Neural cell (in vitro differentiated cells): ENCODE measurements around the gene CTRB2. TPM values are rescaled to one million over a fixed set of nuclear protein-coding genes. Genes with fewer than 3 reads are reported as not detected.
"Not testable (repeated sequence)": the region's sequence is repeated elsewhere in the genome, so short reads cannot be mapped to it uniquely, and the experiment has no call there.

ENCODE experiments used
- H2AFZ ChIP-seq: fragments of 200-600, 300-800 bp; sonication (generic), shearing (Covaris generic); 2 replicates; pipeline ENCODE4 v1.6.0; 2014; ENCODE audit warnings: low read depth, mild to moderate bottlenecking, antibody characterized with exemption, low read length, moderate library complexity
- H3F3A ChIP-seq: fragments of 200-600 bp; shearing (Covaris generic); 2 replicates; pipeline ENCODE4 v1.6.1; 2016; ENCODE audit warnings: mild to moderate bottlenecking, moderate library complexity, mixed read lengths, antibody characterized with exemption, low read length; ENCODE audit not compliant: insufficient read depth, poor library complexity, severe bottlenecking
- H3K27ac ChIP-seq: fragments of 200-600, 300-800 bp; sonication (generic), shearing (Covaris generic); 2 replicates; pipeline ENCODE4 v1.5.1; 2014; ENCODE audit warnings: mild to moderate bottlenecking, low read length, moderate library complexity
- H3K27me3 ChIP-seq: fragments of 300-800, 200-600 bp; sonication (generic), shearing (Covaris generic); 2 replicates; pipeline ENCODE4 v1.6.0; 2014; ENCODE audit warnings: mild to moderate bottlenecking, low read depth, low read length, moderate library complexity; ENCODE audit not compliant: insufficient read depth
- H3K36me3 ChIP-seq: fragments of 300-800, 200-600 bp; sonication (generic), shearing (Covaris generic); 2 replicates; pipeline ENCODE4 v1.5.1; 2014; ENCODE audit warnings: mild to moderate bottlenecking, antibody characterized with exemption, low read length, moderate library complexity; ENCODE audit not compliant: insufficient read depth
- H3K4me2 ChIP-seq: fragments of 300-800, 200-600 bp; sonication (generic), shearing (Covaris generic); 2 replicates; pipeline ENCODE4 v1.6.0; 2014; ENCODE audit warnings: mild to moderate bottlenecking, low read length
- H3K4me3 ChIP-seq: fragments of 300-800, 200-600 bp; sonication (generic), shearing (Covaris generic); 2 replicates; pipeline ENCODE4 v1.5.1; 2014; ENCODE audit warnings: mild to moderate bottlenecking, low read length, moderate library complexity
- H3K79me2 ChIP-seq: fragments of 200-600 bp; shearing (Covaris generic); replicated peaks from 2 replicates; pipeline ENCODE4 v1.6.0; 2014; ENCODE audit warnings: mild to moderate bottlenecking, low read length, moderate library complexity; ENCODE audit not compliant: insufficient read depth
- H3K9ac ChIP-seq: fragments of 300-800, 200-600 bp; sonication (generic), shearing (Covaris generic); 2 replicates; pipeline ENCODE4 v1.6.1; 2016; ENCODE audit warnings: mild to moderate bottlenecking, low read length, mixed read lengths
- H3K9me2 ChIP-seq: fragments of 200-600 bp; shearing (Covaris generic); 2 replicates; pipeline ENCODE4 v1.6.1; 2016; ENCODE audit warnings: mild to moderate bottlenecking, low read length, mixed read lengths; ENCODE audit not compliant: insufficient read depth
- H3K9me3 ChIP-seq: fragments of 200-600, 300-800 bp; sonication (generic), shearing (Covaris generic); 2 replicates; pipeline ENCODE4 v1.6.1; 2016; ENCODE audit warnings: mild to moderate bottlenecking, mixed run types, low read length, moderate library complexity, mixed read lengths
- H4K20me1 ChIP-seq: fragments of 200-600 bp; shearing (Covaris generic); 2 replicates; pipeline ENCODE4 v1.6.1; 2016; ENCODE audit warnings: mild to moderate bottlenecking, mixed run types; ENCODE audit not compliant: insufficient read depth
- EP300 ChIP-seq: fragments of 450-650 bp; conservative IDR thresholded peaks from 2 replicates; pipeline ENCODE4 v1.6.1; 2014; ENCODE audit warnings: antibody characterized with exemption, mild to moderate bottlenecking, moderate library complexity; ENCODE audit not compliant: poor library complexity, severe bottlenecking
- EZH2 ChIP-seq: fragments of 200-600, 300-800 bp; shearing (Covaris generic), sonication (generic); IDR thresholded peaks from 2 replicates; pipeline ENCODE4 v1.6.1; 2014; ENCODE audit warnings: antibody characterized with exemption, low read length, borderline replicate concordance, mild to moderate bottlenecking; ENCODE audit not compliant: insufficient read depth, poor library complexity, severe bottlenecking
- MXI1 ChIP-seq: fragments of 450-650 bp; conservative IDR thresholded peaks from 2 replicates; pipeline ENCODE4 v1.6.1; 2014; ENCODE audit warnings: antibody characterized with exemption, mild to moderate bottlenecking; ENCODE audit not compliant: poor library complexity, severe bottlenecking
- POLR2AphosphoS5 ChIP-seq: IDR thresholded peaks from 2 replicates; pipeline ENCODE4 v1.6.1; 2012
- RAD21 ChIP-seq: fragments of 450-650 bp; conservative IDR thresholded peaks from 2 replicates; pipeline ENCODE4 v1.6.1; 2014; ENCODE audit warnings: antibody characterized with exemption, mild to moderate bottlenecking, moderate library complexity
- SMC3 ChIP-seq: fragments of 450-650 bp; conservative IDR thresholded peaks from 2 replicates; pipeline ENCODE4 v1.6.1; 2014; ENCODE audit warnings: antibody characterized with exemption, mild to moderate bottlenecking, moderate library complexity; ENCODE audit not compliant: poor library complexity
- TAF1 ChIP-seq: IDR thresholded peaks from 2 replicates; pipeline ENCODE4 v1.6.1; 2012; ENCODE audit warnings: low read depth
- polyA plus RNA-seq: library from polyadenylated mRNA; depleted of rRNA; stranded (reverse); fragments of >200 nt; gene quantifications from 2 replicates; pipeline ENCODE4 v1.2.3, GENCODE V29; 2014
- TF ChIP-seq, protein P1 (sequence below): IDR thresholded peaks from 2 replicates; pipeline ENCODE4 v1.6.1; 2012; ENCODE audit warnings: borderline replicate concordance
- TF ChIP-seq, protein P2 (sequence below): fragments of 450-650 bp; IDR thresholded peaks from 2 replicates; pipeline ENCODE4 v1.5.1; 2014; ENCODE audit warnings: antibody characterized with exemption, mild to moderate bottlenecking, moderate library complexity; ENCODE audit not compliant: poor library complexity, severe bottlenecking

CTRB2 gene
- polyA plus RNA-seq, 1 donor from 2014 or later, result not detected

DNA sequence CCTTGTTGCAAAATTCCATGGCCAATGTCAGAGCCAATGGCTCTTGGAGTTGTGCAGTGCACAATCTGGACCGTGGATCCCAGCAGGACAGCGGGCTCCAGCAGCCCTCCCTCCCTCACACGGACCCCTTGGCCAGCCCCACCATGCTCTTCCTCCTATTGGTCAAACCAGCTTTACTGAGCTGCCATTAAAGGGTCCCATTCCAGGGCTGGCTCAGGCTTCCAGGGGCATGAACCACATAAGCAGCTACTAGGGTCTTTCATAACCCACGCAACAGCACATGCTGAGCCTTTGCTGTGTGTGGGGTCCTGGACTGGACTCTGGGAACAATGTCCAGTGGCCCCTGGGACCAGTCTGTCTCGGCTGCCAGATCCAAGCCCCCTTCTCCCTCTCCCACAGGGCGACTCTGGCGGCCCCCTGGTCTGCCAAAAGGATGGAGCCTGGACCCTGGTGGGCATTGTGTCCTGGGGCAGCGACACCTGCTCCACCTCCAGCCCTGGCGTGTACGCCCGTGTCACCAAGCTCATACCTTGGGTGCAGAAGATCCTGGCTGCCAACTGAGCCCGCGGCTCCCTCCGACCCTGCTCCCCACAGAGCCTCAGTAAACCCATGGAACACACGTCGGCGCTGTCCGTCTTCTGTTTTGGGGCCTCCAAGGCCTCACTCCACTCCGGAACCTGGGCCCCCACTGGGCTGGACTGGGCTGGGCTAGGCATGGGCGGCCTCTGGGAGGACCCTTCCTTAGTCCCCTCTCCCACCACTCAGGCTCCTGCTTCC, 17.5 kb upstream of the CTRB2 start:
- H3K79me2 ChIP-seq, result no peaks in the 10 kb centered on the region
- no peak overlapping the region for H3K4me3 ChIP-seq
- no peaks in the 10 kb centered on the region for H3K36me3 ChIP-seq
- TF ChIP-seq TAF1, result no peak
- TF ChIP-seq POLR2AphosphoS5, result no peak
- TF ChIP-seq EP300, result no peak
- TF ChIP-seq SMC3, result no peak
- TF ChIP-seq, protein P1, sequence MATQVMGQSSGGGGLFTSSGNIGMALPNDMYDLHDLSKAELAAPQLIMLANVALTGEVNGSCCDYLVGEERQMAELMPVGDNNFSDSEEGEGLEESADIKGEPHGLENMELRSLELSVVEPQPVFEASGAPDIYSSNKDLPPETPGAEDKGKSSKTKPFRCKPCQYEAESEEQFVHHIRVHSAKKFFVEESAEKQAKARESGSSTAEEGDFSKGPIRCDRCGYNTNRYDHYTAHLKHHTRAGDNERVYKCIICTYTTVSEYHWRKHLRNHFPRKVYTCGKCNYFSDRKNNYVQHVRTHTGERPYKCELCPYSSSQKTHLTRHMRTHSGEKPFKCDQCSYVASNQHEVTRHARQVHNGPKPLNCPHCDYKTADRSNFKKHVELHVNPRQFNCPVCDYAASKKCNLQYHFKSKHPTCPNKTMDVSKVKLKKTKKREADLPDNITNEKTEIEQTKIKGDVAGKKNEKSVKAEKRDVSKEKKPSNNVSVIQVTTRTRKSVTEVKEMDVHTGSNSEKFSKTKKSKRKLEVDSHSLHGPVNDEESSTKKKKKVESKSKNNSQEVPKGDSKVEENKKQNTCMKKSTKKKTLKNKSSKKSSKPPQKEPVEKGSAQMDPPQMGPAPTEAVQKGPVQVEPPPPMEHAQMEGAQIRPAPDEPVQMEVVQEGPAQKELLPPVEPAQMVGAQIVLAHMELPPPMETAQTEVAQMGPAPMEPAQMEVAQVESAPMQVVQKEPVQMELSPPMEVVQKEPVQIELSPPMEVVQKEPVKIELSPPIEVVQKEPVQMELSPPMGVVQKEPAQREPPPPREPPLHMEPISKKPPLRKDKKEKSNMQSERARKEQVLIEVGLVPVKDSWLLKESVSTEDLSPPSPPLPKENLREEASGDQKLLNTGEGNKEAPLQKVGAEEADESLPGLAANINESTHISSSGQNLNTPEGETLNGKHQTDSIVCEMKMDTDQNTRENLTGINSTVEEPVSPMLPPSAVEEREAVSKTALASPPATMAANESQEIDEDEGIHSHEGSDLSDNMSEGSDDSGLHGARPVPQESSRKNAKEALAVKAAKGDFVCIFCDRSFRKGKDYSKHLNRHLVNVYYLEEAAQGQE, result no peak
- TF ChIP-seq MXI1, result no peak
- no peak for TF ChIP-seq RAD21
- TF ChIP-seq, protein P2, sequence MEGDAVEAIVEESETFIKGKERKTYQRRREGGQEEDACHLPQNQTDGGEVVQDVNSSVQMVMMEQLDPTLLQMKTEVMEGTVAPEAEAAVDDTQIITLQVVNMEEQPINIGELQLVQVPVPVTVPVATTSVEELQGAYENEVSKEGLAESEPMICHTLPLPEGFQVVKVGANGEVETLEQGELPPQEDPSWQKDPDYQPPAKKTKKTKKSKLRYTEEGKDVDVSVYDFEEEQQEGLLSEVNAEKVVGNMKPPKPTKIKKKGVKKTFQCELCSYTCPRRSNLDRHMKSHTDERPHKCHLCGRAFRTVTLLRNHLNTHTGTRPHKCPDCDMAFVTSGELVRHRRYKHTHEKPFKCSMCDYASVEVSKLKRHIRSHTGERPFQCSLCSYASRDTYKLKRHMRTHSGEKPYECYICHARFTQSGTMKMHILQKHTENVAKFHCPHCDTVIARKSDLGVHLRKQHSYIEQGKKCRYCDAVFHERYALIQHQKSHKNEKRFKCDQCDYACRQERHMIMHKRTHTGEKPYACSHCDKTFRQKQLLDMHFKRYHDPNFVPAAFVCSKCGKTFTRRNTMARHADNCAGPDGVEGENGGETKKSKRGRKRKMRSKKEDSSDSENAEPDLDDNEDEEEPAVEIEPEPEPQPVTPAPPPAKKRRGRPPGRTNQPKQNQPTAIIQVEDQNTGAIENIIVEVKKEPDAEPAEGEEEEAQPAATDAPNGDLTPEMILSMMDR, result no peak
- TF ChIP-seq EZH2, result no peak
- H3K27ac ChIP-seq, result no peak overlapping the region
- H3F3A ChIP-seq, result no peaks in the 10 kb centered on the region
- no peak overlapping the region for H3K4me2 ChIP-seq
- no peaks in the 10 kb centered on the region for H4K20me1 ChIP-seq
- H3K27me3 ChIP-seq, result no peaks in the 10 kb centered on the region
- H3K9ac ChIP-seq, result no peak overlapping the region
- no peaks in the 10 kb centered on the region for H3K9me2 ChIP-seq
- no peaks in the 10 kb centered on the region for H3K9me3 ChIP-seq
- H2AFZ ChIP-seq, result no peak overlapping the region

- H3K9ac ChIP-seq, H3K36me3 ChIP-seq, H3K4me2 ChIP-seq, H3F3A ChIP-seq, H3K79me2 ChIP-seq, H3K9me2 ChIP-seq, H3K9me3 ChIP-seq, H4K20me1 ChIP-seq, H3K27me3 ChIP-seq, H2AFZ ChIP-seq, H3K4me3 ChIP-seq, H3K27ac ChIP-seq: not testable (repeated sequence)
Observed at GRCh38 chr16:75223129-75223528, 16.2 kb upstream of the CTRB2 start.
